ENCODE results near the gene BTBD2.

- TF ChIP-seq, protein P1, sequence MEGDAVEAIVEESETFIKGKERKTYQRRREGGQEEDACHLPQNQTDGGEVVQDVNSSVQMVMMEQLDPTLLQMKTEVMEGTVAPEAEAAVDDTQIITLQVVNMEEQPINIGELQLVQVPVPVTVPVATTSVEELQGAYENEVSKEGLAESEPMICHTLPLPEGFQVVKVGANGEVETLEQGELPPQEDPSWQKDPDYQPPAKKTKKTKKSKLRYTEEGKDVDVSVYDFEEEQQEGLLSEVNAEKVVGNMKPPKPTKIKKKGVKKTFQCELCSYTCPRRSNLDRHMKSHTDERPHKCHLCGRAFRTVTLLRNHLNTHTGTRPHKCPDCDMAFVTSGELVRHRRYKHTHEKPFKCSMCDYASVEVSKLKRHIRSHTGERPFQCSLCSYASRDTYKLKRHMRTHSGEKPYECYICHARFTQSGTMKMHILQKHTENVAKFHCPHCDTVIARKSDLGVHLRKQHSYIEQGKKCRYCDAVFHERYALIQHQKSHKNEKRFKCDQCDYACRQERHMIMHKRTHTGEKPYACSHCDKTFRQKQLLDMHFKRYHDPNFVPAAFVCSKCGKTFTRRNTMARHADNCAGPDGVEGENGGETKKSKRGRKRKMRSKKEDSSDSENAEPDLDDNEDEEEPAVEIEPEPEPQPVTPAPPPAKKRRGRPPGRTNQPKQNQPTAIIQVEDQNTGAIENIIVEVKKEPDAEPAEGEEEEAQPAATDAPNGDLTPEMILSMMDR (IDR thresholded peaks at IDR 0.05) = no peak
- no peak for TF ChIP-seq POLR2A (IDR thresholded peaks at IDR 0.05)
Observed at GRCh38 chr19:2034729-2035589, 19.4 kb upstream of the BTBD2 start.
